Neutrophil (primary cell): ENCODE data around the gene BACH2.

ENCODE experiments used
- H3K27ac ChIP-seq: fragments of 200-600 bp; sonication (generic); 2 replicates; pipeline ENCODE4 v1.5.1; 2016; ENCODE audit warnings: mild to moderate bottlenecking, moderate library complexity
- H3K27me3 ChIP-seq: fragments of 200-600 bp; sonication (generic); 2 replicates; pipeline ENCODE4 v1.6.0; 2016; ENCODE audit warnings: mild to moderate bottlenecking
- H3K36me3 ChIP-seq: fragments of 200-600 bp; sonication (generic); 2 replicates; pipeline ENCODE4 v1.5.1; 2017
- H3K4me1 ChIP-seq, 2 experiments: fragments of 200-600 bp in 1 of 2; sonication (generic) in 1 of 2; 1 replicate in 1 of 2; 2 replicates in 1 of 2; pipeline versions ENCODE4 v1.5.1 to v1.6.1; 2013 to 2016; ENCODE audit warnings: low read depth in 1 of 2, low read length in 1 of 2, mild to moderate bottlenecking in 1 of 2, moderate library complexity in 1 of 2; ENCODE audit not compliant: control insufficient read depth in 1 of 2, insufficient read depth in 1 of 2
- H3K4me3 ChIP-seq, 2 experiments: fragments of 200-600 bp in 1 of 2; sonication (generic) in 1 of 2; 1 replicate in 1 of 2; 2 replicates in 1 of 2; pipeline ENCODE4 v1.5.1; 2013 to 2016; ENCODE audit warnings: low read depth in 1 of 2, low read length in 1 of 2, mild to moderate bottlenecking in 1 of 2, moderate library complexity in 1 of 2
- H3K9me3 ChIP-seq: fragments of 200-600 bp; sonication (generic); 2 replicates; pipeline ENCODE4 v1.5.1; 2016
- CTCF ChIP-seq: fragments of 200-600 bp; sonication (generic); IDR thresholded peaks from 2 replicates; pipeline ENCODE4 v1.5.1; 2016; ENCODE audit warnings: antibody characterized with exemption

Gene BACH2

GRCh38 chr6:90229331-90230010 is 67.2 kb downstream of the BACH2 start:
- no peaks in the 10 kb centered on the region for H3K27me3 ChIP-seq
- TF ChIP-seq CTCF, result no peak

GRCh38 chr6:90227673-90228072 is 69.0 kb downstream of the BACH2 start:
- H3K36me3 ChIP-seq, result no peaks in the 10 kb centered on the region
- H3K9me3 ChIP-seq, result no peaks in the 10 kb centered on the region
- no peak for TF ChIP-seq CTCF
- no peak overlapping the region for H3K4me3 ChIP-seq
- no peak overlapping the region for H3K27ac ChIP-seq
- no peaks in the 10 kb centered on the region for H3K27me3 ChIP-seq
- H3K4me1 ChIP-seq, result no peaks in the 10 kb centered on the region

More at GRCh38 chr6:90229331-90230010, 67.2 kb downstream of the BACH2 start:
- H3K27ac ChIP-seq, result no peak overlapping the region
- no peaks in the 10 kb centered on the region for H3K36me3 ChIP-seq
- no peaks in the 10 kb centered on the region for H3K9me3 ChIP-seq
- no peak overlapping the region for H3K4me3 ChIP-seq
- no peaks in the 10 kb centered on the region for H3K4me1 ChIP-seq

DNA sequence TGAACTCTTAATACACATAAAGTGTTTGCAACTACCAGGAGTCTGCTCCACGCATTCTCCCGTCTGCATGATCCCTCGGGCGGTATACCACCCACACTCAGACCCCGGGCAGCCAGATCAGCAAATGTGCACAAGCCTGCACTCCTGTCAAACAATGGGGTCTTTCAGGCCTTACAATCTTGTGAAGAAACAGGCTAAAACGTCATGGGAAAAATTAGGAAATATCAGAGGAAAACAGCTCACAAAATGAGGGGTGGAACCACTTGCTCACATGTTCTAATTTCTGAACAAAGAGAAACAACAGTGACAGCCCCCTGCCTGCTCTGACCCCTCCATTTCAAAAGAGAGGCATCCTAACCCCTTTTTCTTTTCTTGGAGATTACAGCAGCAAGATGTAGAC is 69.4 kb downstream of the BACH2 start:
- TF ChIP-seq CTCF, result no peak
- Histone ChIP-seq H3K36me3 (no peaks in the 10 kb centered on the region), H3K27ac (no peak overlapping the region), H3K4me1 (no peaks in the 10 kb centered on the region), H3K4me3 (no peak overlapping the region), H3K27me3 (no peaks in the 10 kb centered on the region), H3K9me3 (no peaks in the 10 kb centered on the region)

- Histone ChIP-seq H3K4me3 (no peak overlapping the region), H3K4me1 (no peaks in the 10 kb centered on the region), H3K27ac (no peak overlapping the region), H3K9me3 (no peaks in the 10 kb centered on the region), H3K27me3 (no peaks in the 10 kb centered on the region), H3K36me3 (no peaks in the 10 kb centered on the region)
- TF ChIP-seq CTCF, result no peak
These were observed 70.4 kb downstream of the BACH2 start for GRCh38 chr6:90226257-90226656.

DNA sequence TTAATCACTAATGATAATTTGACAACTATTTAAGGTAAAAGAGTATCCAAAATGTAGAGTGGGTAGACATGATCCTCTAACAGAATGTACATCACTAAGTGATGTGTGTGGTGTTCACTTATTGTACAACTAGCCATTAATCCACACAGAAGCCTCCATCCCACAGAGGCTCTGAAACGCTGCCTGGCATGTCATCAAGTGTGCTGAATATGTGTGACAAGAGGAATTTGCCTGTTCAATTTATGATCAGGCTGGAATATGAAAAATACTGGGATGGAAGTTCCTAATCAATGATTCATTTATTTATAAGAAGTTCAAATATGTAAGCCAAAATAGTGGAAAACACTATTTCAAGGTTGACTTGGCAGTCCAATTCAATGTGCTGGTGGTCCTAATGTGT is 72.4 kb downstream of the BACH2 start:
- Histone ChIP-seq H3K36me3 (no peaks in the 10 kb centered on the region), H3K4me1 (no peaks in the 10 kb centered on the region), H3K9me3 (no peaks in the 10 kb centered on the region), H3K27ac (no peak overlapping the region), H3K27me3 (no peaks in the 10 kb centered on the region), H3K4me3 (no peak overlapping the region)
- TF ChIP-seq CTCF, result no peak
